HCT116 (cell line): ENCODE results near the gene KCNK10. TPM values are rescaled to one million over a fixed set of nuclear protein-coding genes. Genes with fewer than 3 reads are reported as not detected.

Source experiments
- ATAC-seq: fragments of 200-7000 bp; cut with Tn5 transposase; 2 replicates; pipeline ENCODE4 v1.9.1; 2020; ENCODE audit warnings: mild to moderate bottlenecking, moderate library complexity
- BruUV-seq: library from RNA; stranded (reverse); fragments of 400-500 nt; replicated peaks from 2 replicates; lab custom pipeline; 2021; lab: Mats Ljungman, UMichigan
- CTCF ChIA-PET: fragments of 300-600 bp; sonication (Branson Sonifier 250); formaldehyde crosslinking; loops from one replicate; lab custom pipeline; 2021; ENCODE audit warnings: antibody characterized with exemption; lab: Charles Lee
- POLR2A ChIA-PET: fragments of 300-600, 350-600 bp; sonication (Branson Sonifier 250); formaldehyde crosslinking; loops from one replicate; lab custom pipeline; 2021; ENCODE audit warnings: antibody characterized with exemption; lab: Charles Lee
- RAD21 ChIA-PET, 2 experiments: fragments of 300-600 bp; sonication (Branson Sonifier 250); formaldehyde crosslinking; loops; one replicate each; lab custom pipeline; 2023; ENCODE audit warnings: low total read pairs in 2 of 2; ENCODE audit not compliant: uncharacterized antibody in 2 of 2, unreplicated experiment in 2 of 2, low non-redundant PET in 1 of 2; lab: Charles Lee
- DNase-seq: peaks from one replicate; pipeline ENCODE4 v3.0.0-alpha.2; 2010; ENCODE audit warnings: low read depth, low spot score
- H2AFZ ChIP-seq: fragments of 200-600 bp; shearing (Covaris generic), sonication (generic); 2 replicates; pipeline ENCODE4 v1.6.1; 2017; ENCODE audit warnings: low read depth, mixed run types, mixed read lengths, antibody characterized with exemption, low read length; ENCODE audit not compliant: poor library complexity, severe bottlenecking
- H3K27ac ChIP-seq: 2 replicates; pipeline ENCODE4 v1.5.1; 2012; ENCODE audit warnings: low read depth, low read length
- H3K27me3 ChIP-seq: fragments of 200-600 bp; sonication (generic); 2 replicates; pipeline ENCODE4 v1.6.1; 2016; ENCODE audit warnings: mixed run types, low read length, mixed read lengths; ENCODE audit not compliant: insufficient read depth
- H3K36me3 ChIP-seq, 2 experiments: fragments of 200-500 bp in 1 of 2; fragments of 200-600 bp in 1 of 2; sonication (Bioruptor generic) in 1 of 2; sonication (generic) in 1 of 2; 2 replicates each; pipeline versions ENCODE4 v1.5.1 to v1.6.1; 2014 to 2016; ENCODE audit warnings: low read length in 2 of 2, inconsistent platforms in 1 of 2, mixed read lengths in 1 of 2, mixed run types in 1 of 2; ENCODE audit not compliant: insufficient read depth in 2 of 2, control insufficient read depth in 1 of 2
- H3K4me1 ChIP-seq, 2 experiments: fragments of 200-600 bp in 1 of 2; sonication (generic) in 1 of 2; 2 replicates each; pipeline versions ENCODE4 v1.5.1 to v1.6.1; 2012 to 2017; ENCODE audit warnings: low read length in 2 of 2, inconsistent platforms in 1 of 2, mild to moderate bottlenecking in 1 of 2, mixed read lengths in 1 of 2, mixed run types in 1 of 2, moderate library complexity in 1 of 2; ENCODE audit not compliant: insufficient read depth in 2 of 2, control insufficient read depth in 1 of 2
- H3K4me2 ChIP-seq: fragments of 200-600 bp; sonication (generic); 2 replicates; pipeline ENCODE4 v1.6.1; 2017; ENCODE audit warnings: mixed run types, low read length, mixed read lengths
- H3K4me3 ChIP-seq, 2 experiments: fragments of 200-600 bp in 1 of 2; sonication (generic) in 1 of 2; replicated peaks in 1 of 2; 2 replicates each; pipeline ENCODE4 v1.5.1; 2011 to 2016; ENCODE audit warnings: low read length in 2 of 2, control low read depth in 1 of 2, low read depth in 1 of 2, mild to moderate bottlenecking in 1 of 2, mixed read lengths in 1 of 2, mixed run types in 1 of 2
- H3K79me2 ChIP-seq: fragments of 200-600 bp; sonication (generic); 2 replicates; pipeline ENCODE4 v1.6.1; 2017; ENCODE audit warnings: mild to moderate bottlenecking, mixed run types, low read length, moderate library complexity, mixed read lengths; ENCODE audit not compliant: insufficient read depth
- H3K9ac ChIP-seq: fragments of 200-600 bp; sonication (generic); 2 replicates; pipeline ENCODE4 v1.6.1; 2016; ENCODE audit warnings: low read length, mixed read lengths
- H3K9me2 ChIP-seq: fragments of 200-600 bp; sonication (generic), shearing (Covaris generic); 2 replicates; pipeline ENCODE4 v1.6.1; 2017; ENCODE audit warnings: mixed run types, mild to moderate bottlenecking, moderate library complexity; ENCODE audit not compliant: insufficient read depth
- H3K9me3 ChIP-seq, 2 experiments: fragments of 200-500 bp in 1 of 2; fragments of 200-600 bp in 1 of 2; sonication (Bioruptor generic) in 1 of 2; sonication (generic) in 1 of 2; 2 replicates each; pipeline ENCODE4 v1.6.1; 2014 to 2017; ENCODE audit warnings: low read length in 2 of 2, mixed read lengths in 2 of 2, inconsistent platforms in 1 of 2, low read depth in 1 of 2, mild to moderate bottlenecking in 1 of 2, mixed run types in 1 of 2, moderate library complexity in 1 of 2; ENCODE audit not compliant: control insufficient read depth in 1 of 2, insufficient read depth in 1 of 2
- H4K20me1 ChIP-seq: fragments of 200-600 bp; sonication (generic), shearing (Covaris generic); 2 replicates; pipeline ENCODE4 v1.6.1; 2017; ENCODE audit warnings: mixed run types, mild to moderate bottlenecking, moderate library complexity; ENCODE audit not compliant: insufficient read depth
- CBX3 ChIP-seq: IDR thresholded peaks from 2 replicates; pipeline ENCODE4 v1.6.1; 2012; ENCODE audit warnings: low read depth
- CEBPB ChIP-seq: IDR thresholded peaks from 2 replicates; pipeline ENCODE4 v1.6.1; 2012; ENCODE audit warnings: low read depth
- EGR1 ChIP-seq: IDR thresholded peaks from 2 replicates; pipeline ENCODE4 v1.6.1; 2012; ENCODE audit warnings: low read depth
- ELF1 ChIP-seq: IDR thresholded peaks from 2 replicates; pipeline ENCODE4 v1.6.1; 2012; ENCODE audit warnings: low read depth, borderline replicate concordance
- EZH2 ChIP-seq: fragments of 200-600 bp; sonication (generic); IDR thresholded peaks from 2 replicates; pipeline ENCODE4 v1.6.1; 2017; ENCODE audit warnings: antibody characterized with exemption, mixed run types
- EZH2phosphoT487 ChIP-seq: fragments of 200-600 bp; IDR thresholded peaks from 2 replicates; pipeline ENCODE4 v1.6.1; 2018; ENCODE audit warnings: antibody characterized with exemption, borderline replicate concordance
- FOSL1 ChIP-seq: IDR thresholded peaks from 2 replicates; pipeline ENCODE4 v1.6.1; 2012; ENCODE audit warnings: low read depth
- JUND ChIP-seq: IDR thresholded peaks from 2 replicates; pipeline ENCODE4 v1.6.1; 2012
- RAD21 ChIP-seq: IDR thresholded peaks from 2 replicates; pipeline ENCODE4 v1.6.1; 2012; ENCODE audit warnings: low read depth, mild to moderate bottlenecking
- SP1 ChIP-seq: IDR thresholded peaks from 2 replicates; pipeline ENCODE4 v1.6.1; 2012; ENCODE audit warnings: low read depth
- SRF ChIP-seq: IDR thresholded peaks from 2 replicates; pipeline ENCODE4 v1.6.1; 2012; ENCODE audit warnings: low read depth
- TCF7L2 ChIP-seq: IDR thresholded peaks from 2 replicates; pipeline ENCODE4 v1.7.0; 2011; ENCODE audit warnings: borderline replicate concordance, inconsistent platforms; ENCODE audit not compliant: insufficient read depth, insufficient read length; ENCODE audit errors: extremely low read depth
- ZFX ChIP-seq: fragments of 450-650 bp; IDR thresholded peaks from 2 replicates; pipeline ENCODE4 v1.6.1; 2017
- intact Hi-C: fragments of 100-400 bp; cut with micrococcal nuclease; formaldehyde crosslinking; loops from 2 replicates; pipeline ENCODE4 v1.10.0; 2022
- total RNA-seq: library from RNA; stranded (reverse); gene quantifications from one replicate; pipeline ENCODE4 v1.2.1, GENCODE V29; 2021; ENCODE audit not compliant: unreplicated experiment
- TF ChIP-seq, protein P1 (sequence below): IDR thresholded peaks from 2 replicates; pipeline ENCODE4 v1.6.1; 2012
- TF ChIP-seq, protein P2 (sequence below): IDR thresholded peaks from 2 replicates; pipeline ENCODE4 v1.6.1; 2012
- TF ChIP-seq, protein P3 (sequence below), 3 experiments: fragments of 200-600 bp in 1 of 3; sonication (generic) in 1 of 3; IDR thresholded peaks in 2 of 3; conservative IDR thresholded peaks in 1 of 3; 2 replicates each; pipeline ENCODE4 v1.5.1; 2012 to 2017; ENCODE audit warnings: low read depth in 2 of 3, low read length in 2 of 3, antibody characterized with exemption in 1 of 3, borderline replicate concordance in 1 of 3, control low read depth in 1 of 3, mild to moderate bottlenecking in 1 of 3, mixed read lengths in 1 of 3, mixed run types in 1 of 3, moderate library complexity in 1 of 3; ENCODE audit not compliant: insufficient read depth in 1 of 3

The KCNK10 gene
- total RNA-seq, 1 experiment from 2014 or later = not detected

DNA sequence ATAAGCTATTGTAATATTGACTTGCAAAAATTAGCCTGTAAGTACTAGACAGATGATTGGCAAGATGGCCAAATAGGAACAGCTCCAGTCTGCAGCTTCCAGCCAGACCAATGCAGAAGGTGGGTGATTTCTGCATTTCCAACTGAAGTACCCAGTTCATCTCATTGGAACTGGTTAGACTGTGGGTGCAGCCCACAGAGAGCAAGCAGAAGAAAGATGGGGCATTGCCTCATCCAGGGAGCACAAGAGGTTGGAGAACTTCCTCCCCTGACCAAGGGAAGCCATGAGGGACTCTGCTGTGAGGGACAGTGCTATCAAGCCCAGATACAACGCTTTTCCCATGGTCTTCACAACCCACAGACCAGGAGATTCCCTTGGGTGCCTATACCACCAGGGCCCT lies 46.4 kb upstream of the KCNK10 start:
- H3K27ac ChIP-seq = no peak overlapping the region
- peaks cover 6% of the 10 kb centered on the region; the same call in 1 of the 2 replicates for H3K27me3 ChIP-seq
- BruUV-seq = no TSS peak
- TF ChIP-seq SP1 (no peak), TCF7L2 (no peak), EGR1 (no peak), RAD21 (no peak), EZH2 (no peak), SRF (no peak), CBX3 (no peak), CEBPB (no peak), EZH2phosphoT487 (no peak), JUND (no peak), ELF1 (no peak), FOSL1 (no peak), ZFX (no peak)
- TF ChIP-seq, protein P1, sequence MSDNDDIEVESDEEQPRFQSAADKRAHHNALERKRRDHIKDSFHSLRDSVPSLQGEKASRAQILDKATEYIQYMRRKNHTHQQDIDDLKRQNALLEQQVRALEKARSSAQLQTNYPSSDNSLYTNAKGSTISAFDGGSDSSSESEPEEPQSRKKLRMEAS = no peak
- TF ChIP-seq, protein P2, sequence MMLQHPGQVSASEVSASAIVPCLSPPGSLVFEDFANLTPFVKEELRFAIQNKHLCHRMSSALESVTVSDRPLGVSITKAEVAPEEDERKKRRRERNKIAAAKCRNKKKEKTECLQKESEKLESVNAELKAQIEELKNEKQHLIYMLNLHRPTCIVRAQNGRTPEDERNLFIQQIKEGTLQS = no peak
- TF ChIP-seq, protein P3, sequence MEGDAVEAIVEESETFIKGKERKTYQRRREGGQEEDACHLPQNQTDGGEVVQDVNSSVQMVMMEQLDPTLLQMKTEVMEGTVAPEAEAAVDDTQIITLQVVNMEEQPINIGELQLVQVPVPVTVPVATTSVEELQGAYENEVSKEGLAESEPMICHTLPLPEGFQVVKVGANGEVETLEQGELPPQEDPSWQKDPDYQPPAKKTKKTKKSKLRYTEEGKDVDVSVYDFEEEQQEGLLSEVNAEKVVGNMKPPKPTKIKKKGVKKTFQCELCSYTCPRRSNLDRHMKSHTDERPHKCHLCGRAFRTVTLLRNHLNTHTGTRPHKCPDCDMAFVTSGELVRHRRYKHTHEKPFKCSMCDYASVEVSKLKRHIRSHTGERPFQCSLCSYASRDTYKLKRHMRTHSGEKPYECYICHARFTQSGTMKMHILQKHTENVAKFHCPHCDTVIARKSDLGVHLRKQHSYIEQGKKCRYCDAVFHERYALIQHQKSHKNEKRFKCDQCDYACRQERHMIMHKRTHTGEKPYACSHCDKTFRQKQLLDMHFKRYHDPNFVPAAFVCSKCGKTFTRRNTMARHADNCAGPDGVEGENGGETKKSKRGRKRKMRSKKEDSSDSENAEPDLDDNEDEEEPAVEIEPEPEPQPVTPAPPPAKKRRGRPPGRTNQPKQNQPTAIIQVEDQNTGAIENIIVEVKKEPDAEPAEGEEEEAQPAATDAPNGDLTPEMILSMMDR (IDR thresholded peaks at IDR 0.05 in 2 of 3, conservative IDR thresholded peaks at IDR 0.05 in 1 of 3; ENCODE audit: borderline replicate concordance in 1 of 3, insufficient read depth in 1 of 3, low read depth in 2 of 3, low read length in 2 of 3) = no peak
- H3K4me3 ChIP-seq = no peak overlapping the region
- H3K79me2 ChIP-seq = no peaks in the 10 kb centered on the region
- ChIA-PET CTCF (no interaction called here), RAD21 (no interaction called here), POLR2A (no interaction called here)
- intact Hi-C loops = no loop called here
- H2AFZ ChIP-seq = no peak overlapping the region
- H3K9ac ChIP-seq = no peak overlapping the region
- no peaks in the 10 kb centered on the region for H3K9me3 ChIP-seq
- H3K4me2 ChIP-seq = no peak overlapping the region
- DNase-seq (no peak), ATAC-seq (no peak)
- H3K4me1 ChIP-seq = no peaks in the 10 kb centered on the region
- H4K20me1 ChIP-seq = no peaks in the 10 kb centered on the region
- H3K36me3 ChIP-seq = no peaks in the 10 kb centered on the region
- H3K9me2 ChIP-seq = no peaks in the 10 kb centered on the region
